ENCODE data around the gene SLIT3.

- TF ChIP-seq CTCF (IDR thresholded peaks at IDR 0.05; ENCODE audit: low read depth, low read length) (no peak), EZH2phosphoT487 (IDR thresholded peaks at IDR 0.05; ENCODE audit: low read depth) (no peak)
These were observed 30.4 kb upstream of the SLIT3 start for GRCh38 chr5:169331292-169331852.
